HepG2 (cell line): ENCODE measurements around the gene RDH13. TPM values are rescaled to one million over a fixed set of nuclear protein-coding genes. Genes with fewer than 3 reads are reported as not detected.

Experiments
- ATAC-seq: fragments of 200-7000 bp; cut with Tn5 transposase; 3 replicates; pipeline ENCODE4 v1.9.1; 2020; ENCODE audit warnings: mild to moderate bottlenecking, moderate library complexity
- BruUV-seq: library from RNA; stranded (reverse); fragments of 400-500 nt; replicated peaks from 2 replicates; lab custom pipeline; 2021; lab: Mats Ljungman, UMichigan
- CTCF ChIA-PET: fragments of 300-600 bp; formaldehyde crosslinking; extraction: SDS; loops from one replicate; lab custom pipeline; 2021; ENCODE audit warnings: low total read pairs, inconsistent platforms, low intra/inter-chr PET ratio; lab: Yijun Ruan, JAX
- POLR2A ChIA-PET: fragments of 350-600 bp; sonication (Branson Sonifier 250); formaldehyde crosslinking; loops from one replicate; lab custom pipeline; 2020; ENCODE audit warnings: antibody characterized with exemption, inconsistent platforms; lab: Yijun Ruan, JAX
- DNase-seq: peaks from one replicate; pipeline ENCODE4 v3.0.0-alpha.2; 2015; ENCODE audit warnings: low spot score
- FAIRE-seq: peaks from 3 replicates; lab custom pipeline; 2011; peaks lifted over from hg19 to GRCh38; lab: Jason Lieb, UNC
- H2AFZ ChIP-seq: one replicate; pipeline ENCODE4 v1.6.1; 2011; ENCODE audit warnings: low read length, inconsistent platforms
- H3K27ac ChIP-seq: fragments of 300-600 bp; 3 replicates; pipeline ENCODE4 v1.8.0; 2011; ENCODE audit warnings: mixed run types, mild to moderate bottlenecking, mixed read lengths, low read length, inconsistent platforms; ENCODE audit not compliant: insufficient read depth; ENCODE audit errors: extremely low read length
- H3K27me3 ChIP-seq, 2 experiments: fragments of 200-600 bp in 1 of 2; 2 replicates in 1 of 2; 3 replicates in 1 of 2; pipeline versions ENCODE4 v1.6.0 to v1.8.0; 2011; ENCODE audit warnings: low read length in 2 of 2, mild to moderate bottlenecking in 2 of 2, moderate library complexity in 2 of 2, inconsistent platforms in 1 of 2; ENCODE audit not compliant: insufficient read depth in 2 of 2, control insufficient read depth in 1 of 2
- H3K36me3 ChIP-seq, 2 experiments: fragments of 200-600 bp in 1 of 2; replicated peaks in 1 of 2; 2 replicates in 1 of 2; 3 replicates in 1 of 2; pipeline versions ENCODE4 v1.5.1 to v1.8.0; 2011; ENCODE audit warnings: low read length in 2 of 2, inconsistent platforms in 1 of 2; ENCODE audit not compliant: insufficient read depth in 2 of 2, control insufficient read depth in 1 of 2
- H3K4me1 ChIP-seq: 2 replicates; pipeline ENCODE4 v1.5.1; 2012; ENCODE audit warnings: low read length, inconsistent platforms; ENCODE audit not compliant: insufficient read depth
- H3K4me2 ChIP-seq: 2 replicates; pipeline ENCODE4 v1.6.0; 2011; ENCODE audit warnings: low read depth, low read length, inconsistent platforms
- H3K4me3 ChIP-seq, 3 experiments: fragments of 200-600 bp in 1 of 3; sonication (generic), shearing (Covaris generic) in 1 of 3; replicated peaks in 1 of 3; 2 replicates each; pipeline ENCODE4 v1.5.1; 2011 to 2016; ENCODE audit warnings: low read length in 3 of 3, inconsistent platforms in 2 of 3, low read depth in 2 of 3, mild to moderate bottlenecking in 2 of 3, control low read depth in 1 of 3, mixed read lengths in 1 of 3; ENCODE audit not compliant: insufficient read depth in 1 of 3
- H3K79me2 ChIP-seq: one replicate; pipeline ENCODE4 v1.6.1; 2011; ENCODE audit warnings: low read length, inconsistent platforms; ENCODE audit not compliant: insufficient read depth
- H3K9ac ChIP-seq: 2 replicates; pipeline ENCODE4 v1.6.0; 2011; ENCODE audit warnings: mild to moderate bottlenecking, low read depth, low read length, inconsistent platforms; ENCODE audit not compliant: insufficient read depth
- H3K9me3 ChIP-seq: 2 replicates; pipeline ENCODE4 v1.5.1; 2012; ENCODE audit warnings: mild to moderate bottlenecking, low read length
- H4K20me1 ChIP-seq: 2 replicates; pipeline ENCODE4 v1.6.0; 2011; ENCODE audit warnings: inconsistent platforms, mild to moderate bottlenecking, low read length, moderate library complexity; ENCODE audit not compliant: insufficient read depth
- IRF2 ChIP-seq: IDR thresholded peaks from 2 replicates; pipeline ENCODE4 v1.6.1; 2018; ENCODE audit warnings: missing genetic modification reagents, missing compliant biosample characterization
- PHF5A ChIP-seq: IDR thresholded peaks from one replicate; pipeline ENCODE4 v1.6.1; 2018; ENCODE audit warnings: low read depth, missing genetic modification reagents; ENCODE audit not compliant: unreplicated experiment
- SAFB2 ChIP-seq: sonication (generic); formaldehyde crosslinking; IDR thresholded peaks from 2 replicates; pipeline ENCODE4 v1.5.1; 2020; ENCODE audit warnings: missing genetic modification reagents, low read depth, mild to moderate bottlenecking, borderline replicate concordance
- TP53 ChIP-seq: sonication (generic); formaldehyde crosslinking; conservative IDR thresholded peaks from 2 replicates; pipeline ENCODE4 v1.4.0; 2020; ENCODE audit warnings: missing genetic modification reagents
- ZNF205 ChIP-seq: IDR thresholded peaks from 2 replicates; pipeline ENCODE4 v1.6.1; 2018; ENCODE audit warnings: missing biosample characterization, missing genetic modification reagents
- ZNF274 ChIP-seq: sonication (generic); formaldehyde crosslinking; IDR thresholded peaks from 2 replicates; pipeline ENCODE4 v1.5.1; 2020; ENCODE audit warnings: mild to moderate bottlenecking, missing genetic modification reagents
- ZNF496 ChIP-seq: sonication (generic); formaldehyde crosslinking; IDR thresholded peaks from 2 replicates; pipeline ENCODE4 v1.8.1; 2023; ENCODE audit warnings: mild to moderate bottlenecking, moderate library complexity, missing genetic modification reagents; ENCODE audit not compliant: insufficient replicate concordance
- ZNF552 ChIP-seq: sonication (generic); formaldehyde crosslinking; IDR thresholded peaks from 2 replicates; pipeline ENCODE4 v1.9.0; 2022; ENCODE audit warnings: missing genetic modification reagents, mild to moderate bottlenecking, borderline replicate concordance
- WGBS: methylation state at CpG from one replicate; pipeline ENCODE4 v1.1.6; 2017; ENCODE audit warnings: low lambda C conversion rate; 5-methylcytosine and 5-hydroxymethylcytosine counted together
- in situ Hi-C: cut with HindIII; loops from 2 replicates; pipeline ENCODE4 v1.10.0; 2017; ENCODE audit warnings: low pct_unique_long_range_greater_than_20kb; ENCODE audit not compliant: extremely low pct_ligation_motif_present
- intact Hi-C: fragments of 100-400 bp; cut with micrococcal nuclease; formaldehyde crosslinking; loops from one replicate; pipeline ENCODE4 v1.10.0; 2022; ENCODE audit not compliant: unreplicated experiment
- polyA plus RNA-seq, 8 experiments: library from polyadenylated mRNA; depleted of rRNA in 3 of 8; stranded (reverse) in 7 of 8; unstranded in 1 of 8; fragments of >200 nt; fragmentation: Illumina TruSeq in 4 of 8; extraction: Trizol in 4 of 8; gene quantifications; 2 replicates each; pipeline versions ENCODE4 v1.2.1 to v1.2.3, GENCODE V29; 2011 to 2016; ENCODE audit warnings: low read depth in 4 of 8, missing spikeins in 1 of 8, mixed read lengths in 1 of 8; ENCODE audit not compliant: insufficient read depth in 1 of 8
- total RNA-seq, 5 experiments: library from RNA; depleted of rRNA; stranded (reverse); fragments of >200 nt; fragmentation: Illumina TruSeq; extraction: Trizol; gene quantifications; 2 replicates each; pipeline ENCODE4 v1.2.3, GENCODE V29; 2016; ENCODE audit warnings: low read depth in 1 of 5
- TF ChIP-seq, protein P1 (sequence below): sonication (generic); formaldehyde crosslinking; IDR thresholded peaks from 2 replicates; pipeline ENCODE4 v1.5.1; 2020; ENCODE audit warnings: missing genetic modification reagents, mild to moderate bottlenecking, borderline replicate concordance

The RDH13 gene
- total and polyA plus RNA-seq, 2 of the 13 experiments (the other 11 are each of a cell fraction or from before 2014, with no cell fraction given), result 13.4 to 21.5 TPM

DNA sequence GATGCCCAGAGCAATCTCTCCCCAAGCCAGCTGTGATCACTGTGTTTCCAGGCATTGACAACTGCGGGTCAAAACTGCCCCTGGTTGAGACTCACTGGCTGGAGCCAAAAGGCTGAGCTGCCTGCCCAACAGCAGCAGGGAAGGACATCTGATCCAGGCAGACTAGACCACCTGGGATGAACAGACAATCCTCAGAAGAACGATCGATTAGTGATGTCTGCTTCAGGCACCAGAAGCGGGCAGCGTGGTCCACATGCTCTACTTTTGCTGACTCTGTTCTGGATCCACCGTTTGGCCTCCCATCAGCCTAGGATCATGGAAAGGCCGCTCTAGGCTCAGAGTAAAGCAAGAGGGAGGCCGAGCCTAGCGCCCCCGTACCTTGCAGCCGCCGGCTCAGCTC, 15.0 kb downstream of the RDH13 start:
- in situ Hi-C loops, result no loop called here
- TF ChIP-seq, protein P1, sequence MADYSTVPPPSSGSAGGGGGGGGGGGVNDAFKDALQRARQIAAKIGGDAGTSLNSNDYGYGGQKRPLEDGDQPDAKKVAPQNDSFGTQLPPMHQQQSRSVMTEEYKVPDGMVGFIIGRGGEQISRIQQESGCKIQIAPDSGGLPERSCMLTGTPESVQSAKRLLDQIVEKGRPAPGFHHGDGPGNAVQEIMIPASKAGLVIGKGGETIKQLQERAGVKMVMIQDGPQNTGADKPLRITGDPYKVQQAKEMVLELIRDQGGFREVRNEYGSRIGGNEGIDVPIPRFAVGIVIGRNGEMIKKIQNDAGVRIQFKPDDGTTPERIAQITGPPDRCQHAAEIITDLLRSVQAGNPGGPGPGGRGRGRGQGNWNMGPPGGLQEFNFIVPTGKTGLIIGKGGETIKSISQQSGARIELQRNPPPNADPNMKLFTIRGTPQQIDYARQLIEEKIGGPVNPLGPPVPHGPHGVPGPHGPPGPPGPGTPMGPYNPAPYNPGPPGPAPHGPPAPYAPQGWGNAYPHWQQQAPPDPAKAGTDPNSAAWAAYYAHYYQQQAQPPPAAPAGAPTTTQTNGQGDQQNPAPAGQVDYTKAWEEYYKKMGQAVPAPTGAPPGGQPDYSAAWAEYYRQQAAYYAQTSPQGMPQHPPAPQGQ (CRISPR knock-in tag), result no peak
- TF ChIP-seq TP53 (CRISPR knock-in tag) (no peak), PHF5A (CRISPR knock-in tag) (no peak), ZNF552 (no peak), IRF2 (CRISPR knock-in tag) (no peak), ZNF205 (CRISPR knock-in tag) (no peak), ZNF274 (CRISPR knock-in tag) (no peak), ZNF496 (CRISPR knock-in tag) (no peak), SAFB2 (CRISPR knock-in tag) (no peak)
- POLR2A ChIA-PET, result no interaction called here

More for the DNA sequence above, 15.0 kb downstream of the RDH13 start:
- no peak for FAIRE-seq
- no TSS peak for BruUV-seq
- H3K9me3 ChIP-seq, result no peaks in the 10 kb centered on the region
- CTCF ChIA-PET, result no interaction called here
- H3K4me3 ChIP-seq, result no peak overlapping the region
- intact Hi-C loops, result no loop called here
- no peak for DNase-seq
- H3K9ac ChIP-seq, result no peak overlapping the region
- H3K4me1 ChIP-seq, result no peaks in the 10 kb centered on the region
- WGBS, result 100% methylated on average over 9 of the region's 12 CpGs
- peaks cover 24 to 55% of the 10 kb centered on the region in 2 experiments; a peak in 4 of 5 replicates for H3K36me3 ChIP-seq
- H3K79me2 ChIP-seq, result no peaks in the 10 kb centered on the region
- no peaks in the 10 kb centered on the region for H3K27me3 ChIP-seq
- ATAC-seq, result no peak
- no peak overlapping the region for H3K27ac ChIP-seq
- H3K4me2 ChIP-seq, result no peak overlapping the region
- no peak overlapping the region for H2AFZ ChIP-seq
- no peaks in the 10 kb centered on the region for H4K20me1 ChIP-seq
